GM12878 (cell line): ENCODE data around the gene GADL1. TPM values are rescaled to one million over a fixed set of nuclear protein-coding genes. Genes with fewer than 3 reads are reported as not detected.

ENCODE experiments used
- ATAC-seq: fragments of 200-7000 bp; cut with Tn5 transposase; 3 replicates; pipeline ENCODE4 v1.9.1; 2020; ENCODE audit warnings: mild to moderate bottlenecking, moderate library complexity
- BruUV-seq: library from RNA; stranded (reverse); fragments of 400-500 nt; replicated peaks from 2 replicates; lab custom pipeline; 2021; lab: Mats Ljungman, UMichigan
- CTCF ChIA-PET: fragments of 300-600 bp; sonication (Branson Sonifier 250); formaldehyde crosslinking; extraction: SDS; loops from one replicate; lab custom pipeline; 2021; ENCODE audit warnings: inconsistent platforms; lab: Yijun Ruan, JAX
- POLR2A ChIA-PET: fragments of 350-600 bp; formaldehyde crosslinking; extraction: SDS; loops from one replicate; lab custom pipeline; 2021; ENCODE audit warnings: inconsistent platforms; lab: Charles Lee
- RAD21 ChIA-PET: fragments of 300-600 bp; sonication (Branson Sonifier 250); formaldehyde crosslinking; loops from one replicate; lab custom pipeline; 2023; ENCODE audit warnings: antibody characterized with exemption; ENCODE audit not compliant: unreplicated experiment; lab: Charles Lee
- SMC1A ChIA-PET: fragments of 300-600 bp; sonication (Branson Sonifier 250); formaldehyde crosslinking; loops from one replicate; lab custom pipeline; 2023; ENCODE audit not compliant: unreplicated experiment, uncharacterized antibody; lab: Charles Lee
- DNase-seq: peaks from one replicate; pipeline ENCODE4 v3.0.0-alpha.2; 2011; ENCODE audit warnings: low read depth, low spot score
- FAIRE-seq: peaks from 3 replicates; lab custom pipeline; 2011; peaks lifted over from hg19 to GRCh38; lab: Jason Lieb, UNC
- H2AFZ ChIP-seq: 2 replicates; pipeline ENCODE4 v1.6.0; 2011; ENCODE audit warnings: low read depth, low read length, control low read depth; ENCODE audit not compliant: control insufficient read depth
- H3K27ac ChIP-seq: 2 replicates; pipeline ENCODE4 v1.5.1; 2011; ENCODE audit warnings: control low read depth; ENCODE audit not compliant: control insufficient read depth, insufficient read depth
- H3K27me3 ChIP-seq, 2 experiments: replicated peaks in 1 of 2; 2 replicates each; pipeline versions ENCODE4 v1.6.0 to v1.6.1; 2011; ENCODE audit warnings: low read length in 1 of 2; ENCODE audit not compliant: control insufficient read depth in 2 of 2, insufficient read depth in 2 of 2
- H3K36me3 ChIP-seq, 2 experiments: 2 replicates each; pipeline ENCODE4 v1.5.1; 2011; ENCODE audit warnings: low read length in 1 of 2; ENCODE audit not compliant: control insufficient read depth in 2 of 2, insufficient read depth in 2 of 2
- H3K4me1 ChIP-seq: 2 replicates; pipeline ENCODE4 v1.6.1; 2011; ENCODE audit warnings: mild to moderate bottlenecking, low read length, moderate library complexity, mixed read lengths; ENCODE audit not compliant: control insufficient read depth, insufficient read depth
- H3K4me2 ChIP-seq: 2 replicates; pipeline ENCODE4 v1.6.0; 2011; ENCODE audit warnings: control low read depth; ENCODE audit not compliant: control insufficient read depth, insufficient read depth
- H3K4me3 ChIP-seq: fragments of 200-600 bp; sonication (generic); 2 replicates; pipeline ENCODE4 v1.5.1; 2016
- H3K79me2 ChIP-seq: 2 replicates; pipeline ENCODE4 v1.6.0; 2011; ENCODE audit warnings: low read length; ENCODE audit not compliant: control insufficient read depth, insufficient read depth
- H3K9ac ChIP-seq: 2 replicates; pipeline ENCODE4 v1.8.0; 2011; ENCODE audit warnings: low read length, control low read depth, mixed read lengths; ENCODE audit not compliant: control insufficient read depth, insufficient read depth
- H3K9me3 ChIP-seq: replicated peaks from 3 replicates; pipeline ENCODE4 v1.5.1; 2011; ENCODE audit warnings: mild to moderate bottlenecking, low read length; ENCODE audit not compliant: control insufficient read depth, insufficient read depth
- H4K20me1 ChIP-seq: 2 replicates; pipeline ENCODE4 v1.6.0; 2011; ENCODE audit not compliant: control insufficient read depth, insufficient read depth
- CBX3 ChIP-seq: fragments of 200-600 bp; sonication (generic); IDR thresholded peaks from 2 replicates; pipeline ENCODE4 v1.6.1; 2016; ENCODE audit warnings: low read depth, borderline replicate concordance
- CREM ChIP-seq: IDR thresholded peaks from 2 replicates; pipeline ENCODE4 v1.6.1; 2014; ENCODE audit warnings: antibody characterized with exemption, low read depth
- DPF2 ChIP-seq: fragments of 450-650 bp; IDR thresholded peaks from 2 replicates; pipeline ENCODE4 v1.6.1; 2017; ENCODE audit warnings: mild to moderate bottlenecking
- E2F8 ChIP-seq: fragments of 450-650 bp; IDR thresholded peaks from 2 replicates; pipeline ENCODE4 v1.6.1; 2018; ENCODE audit warnings: mild to moderate bottlenecking, low read depth, moderate library complexity; ENCODE audit not compliant: partially characterized antibody
- HCFC1 ChIP-seq: fragments of 150-350 bp; IDR thresholded peaks from 2 replicates; pipeline ENCODE4 v1.6.1; 2014; ENCODE audit warnings: low read length
- IKZF1 ChIP-seq: fragments of 450-650 bp; conservative IDR thresholded peaks from 2 replicates; pipeline ENCODE4 v1.6.1; 2017; ENCODE audit warnings: antibody characterized with exemption, mild to moderate bottlenecking
- RB1 ChIP-seq: fragments of 450-650 bp; formaldehyde crosslinking; IDR thresholded peaks from 2 replicates; pipeline ENCODE4 v1.6.1; 2017; ENCODE audit warnings: mild to moderate bottlenecking, borderline replicate concordance
- RBBP5 ChIP-seq: fragments of 200-600 bp; sonication (generic); conservative IDR thresholded peaks from 2 replicates; pipeline ENCODE4 v1.6.1; 2016
- RFX5 ChIP-seq: IDR thresholded peaks from 2 replicates; pipeline ENCODE4 v1.6.1; 2011; ENCODE audit warnings: low read depth, low read length, improper control_type of control experiment
- SMC3 ChIP-seq: IDR thresholded peaks from 2 replicates; pipeline ENCODE4 v1.6.1; 2011; ENCODE audit warnings: low read length, improper control_type of control experiment, borderline replicate concordance
- SUPT20H ChIP-seq: IDR thresholded peaks from 2 replicates; pipeline ENCODE4 v1.6.1; 2011; ENCODE audit warnings: low read depth, mild to moderate bottlenecking, low read length, moderate library complexity, borderline replicate concordance; ENCODE audit not compliant: control insufficient read depth
- ZNF384 ChIP-seq: IDR thresholded peaks from 2 replicates; pipeline ENCODE4 v1.6.1; 2012; ENCODE audit warnings: low read depth, mild to moderate bottlenecking, low read length, improper control_type of control experiment, borderline replicate concordance
- ZNF622 ChIP-seq: fragments of 450-650 bp; IDR thresholded peaks from 2 replicates; pipeline ENCODE4 v1.6.1; 2017; ENCODE audit warnings: mild to moderate bottlenecking, inconsistent platforms
- ZZZ3 ChIP-seq: IDR thresholded peaks from 2 replicates; pipeline ENCODE4 v1.6.1; 2011; ENCODE audit warnings: low read depth; ENCODE audit not compliant: control insufficient read depth, insufficient read length
- WGBS: methylation state at CpG from one replicate; pipeline ENCODE4 v1.1.6; 2016; ENCODE audit warnings: low lambda C conversion rate; ENCODE audit not compliant: insufficient replicate concordance, insufficient coverage; ENCODE audit errors: missing lambda C conversion rate; 5-methylcytosine and 5-hydroxymethylcytosine counted together
- in situ Hi-C: fragments of 300-500 bp; cut with MboI; formaldehyde crosslinking; loops from 9 replicates; pipeline ENCODE4 v1.14.3; 2018; ENCODE audit warnings: mixed read lengths
- intact Hi-C: fragments of 100-400 bp; cut with micrococcal nuclease; formaldehyde crosslinking; loops from one replicate; pipeline ENCODE4 v1.14.2; 2022; ENCODE audit not compliant: unreplicated experiment
- polyA plus RNA-seq, 11 experiments: library from polyadenylated mRNA; depleted of rRNA in 4 of 11; unstranded in 6 of 11; stranded (reverse) in 5 of 11; fragments of >200 nt; fragmentation: Nextera tagmentation in 4 of 11; fragmentation: Illumina TruSeq in 1 of 11; extraction: Ambion mirVana in 4 of 11; extraction: Trizol in 1 of 11; gene quantifications; 1 replicate in 1 of 11; 2 replicates in 10 of 11; pipeline versions ENCODE4 v1.2.1 to v1.2.3, GENCODE V29; 2011 to 2016; ENCODE audit warnings: inconsistent platforms in 2 of 11, missing spikeins in 2 of 11, low read depth in 1 of 11
- total RNA-seq, 4 experiments: library from RNA; depleted of rRNA in 3 of 4; stranded (reverse); fragments of >200 nt in 3 of 4; fragmentation: Illumina TruSeq in 1 of 4; extraction: Trizol in 1 of 4; gene quantifications; 2 replicates each; pipeline versions ENCODE4 v1.2.1 to v1.2.3, GENCODE V29; 2013 to 2021
- TF ChIP-seq, protein P1 (sequence below): fragments of 450-650 bp; IDR thresholded peaks from 2 replicates; pipeline ENCODE4 v1.6.1; 2016; ENCODE audit warnings: mild to moderate bottlenecking

GADL1 gene
- total and polyA plus RNA-seq, 10 of the 15 experiments (the other 5 are each of a cell fraction or from before 2014, with no cell fraction given), result 0.04 TPM; not detected in 9

- BruUV-seq, result no TSS peak
- CTCF ChIA-PET, result interaction anchor here (0.9 to 1.0 kb wide), 2 partner anchors 8 to 481 kb away, joined by 3 to 4 read pairs; no protein-coding TSS in a partner anchor
- Histone ChIP-seq H3K4me1 (no peaks in the 10 kb centered on the region), H3K27me3 (no peaks in the 10 kb centered on the region; a peak in 1 of 4 replicates), H3K27ac (no peak overlapping the region), H2AFZ (no peak overlapping the region), H4K20me1 (no peaks in the 10 kb centered on the region), H3K4me3 (no peak overlapping the region), H3K9me3 (no peaks in the 10 kb centered on the region), H3K79me2 (no peaks in the 10 kb centered on the region), H3K9ac (no peak overlapping the region), H3K4me2 (no peak overlapping the region), H3K36me3 (no peaks in the 10 kb centered on the region)
- FAIRE-seq (no peak), DNase-seq (no peak), ATAC-seq (no peak)
- SMC1A ChIA-PET, result interaction anchor here (0.6 kb wide), 1 partner anchor 8 kb away, joined by 3 read pairs; no protein-coding TSS in a partner anchor
- POLR2A ChIA-PET, result no interaction called here
- in situ Hi-C loops, result no loop called here
- WGBS, result 84% methylated on average over 2 of the region's 2 CpGs
- TF ChIP-seq RB1, result no peak
- no peak for TF ChIP-seq CREM
- no peak for TF ChIP-seq SMC3
- TF ChIP-seq HCFC1, result no peak
- TF ChIP-seq, protein P1, sequence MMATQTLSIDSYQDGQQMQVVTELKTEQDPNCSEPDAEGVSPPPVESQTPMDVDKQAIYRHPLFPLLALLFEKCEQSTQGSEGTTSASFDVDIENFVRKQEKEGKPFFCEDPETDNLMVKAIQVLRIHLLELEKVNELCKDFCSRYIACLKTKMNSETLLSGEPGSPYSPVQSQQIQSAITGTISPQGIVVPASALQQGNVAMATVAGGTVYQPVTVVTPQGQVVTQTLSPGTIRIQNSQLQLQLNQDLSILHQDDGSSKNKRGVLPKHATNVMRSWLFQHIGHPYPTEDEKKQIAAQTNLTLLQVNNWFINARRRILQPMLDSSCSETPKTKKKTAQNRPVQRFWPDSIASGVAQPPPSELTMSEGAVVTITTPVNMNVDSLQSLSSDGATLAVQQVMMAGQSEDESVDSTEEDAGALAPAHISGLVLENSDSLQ, result no peak
- RAD21 ChIA-PET, result no interaction called here
- intact Hi-C loops, result no loop called here
Observed at GRCh38 chr3:30685267-30685667, 209.2 kb downstream of the GADL1 start.

GRCh38 chr3:30684356-30684755 is 210.1 kb downstream of the GADL1 start:
- ChIA-PET SMC1A (interaction anchor here (0.7 kb wide), 1 partner anchor 329 kb away, joined by 3 read pairs; no protein-coding TSS in a partner anchor), CTCF (no interaction called here), POLR2A (no interaction called here), RAD21 (no interaction called here)
- no peak for ATAC-seq
- H3K4me2 ChIP-seq, result no peak overlapping the region
- no peak overlapping the region for H2AFZ ChIP-seq
- H3K27ac ChIP-seq, result no peak overlapping the region
- H3K36me3 ChIP-seq, result no peaks in the 10 kb centered on the region
- FAIRE-seq, result no peak
- H3K9me3 ChIP-seq, result no peaks in the 10 kb centered on the region
- no peak overlapping the region for H3K9ac ChIP-seq
- 15% methylated on average over 3 of the region's 3 CpGs for WGBS
- no peaks in the 10 kb centered on the region; a peak in 1 of 4 replicates for H3K27me3 ChIP-seq
- intact Hi-C loops, result no loop called here
- H3K4me3 ChIP-seq, result no peak overlapping the region
- H4K20me1 ChIP-seq, result no peaks in the 10 kb centered on the region
- H3K79me2 ChIP-seq, result no peaks in the 10 kb centered on the region
- DNase-seq, result no peak
- no peaks in the 10 kb centered on the region for H3K4me1 ChIP-seq
- in situ Hi-C loops, result no loop called here
- no TSS peak for BruUV-seq
- no peak for TF ChIP-seq ZZZ3
- TF ChIP-seq ZNF622, result no peak
- no peak for TF ChIP-seq RBBP5
- TF ChIP-seq DPF2, result no peak
- no peak for TF ChIP-seq SUPT20H
- TF ChIP-seq RFX5, result no peak
- no peak for TF ChIP-seq ZNF384
- no peak for TF ChIP-seq CBX3
- no peak for TF ChIP-seq E2F8
- no peak for TF ChIP-seq IKZF1
